Stimulated activated CD4-positive, alpha-beta T cell treated with anti-CD3 and anti-CD28 coated beads, Interleukin-1b, Interleukin-23, amount 100 ng/mL, for 1 hour (primary cell): ENCODE data around the gene TOM1L1.

ENCODE experiments used
- DNase-seq, 2 donors: peaks; one replicate each; pipeline ENCODE4 v3.0.0-alpha.2; 2020; ENCODE audit warnings: low read depth in 2 of 2

The TOM1L1 gene

GRCh38 chr17:54992797-54993639 lies 92.4 kb downstream of the TOM1L1 start:
- no peak for DNase-seq

- no peak for DNase-seq
Measured at GRCh38 chr17:54996441-54996840, 95.8 kb downstream of the TOM1L1 start.

- DNase-seq = no peak
Measured at GRCh38 chr17:55002458-55002857, 101.8 kb downstream of the TOM1L1 start.

GRCh38 chr17:55004484-55004883 lies 103.8 kb downstream of the TOM1L1 start:
- no peak for DNase-seq

GRCh38 chr17:55005520-55005919 lies 104.9 kb downstream of the TOM1L1 start:
- DNase-seq = no peak
